Chondrocyte (in vitro differentiated cells): Measurements from ENCODE around the gene GNGT2. TPM values are rescaled to one million over a fixed set of nuclear protein-coding genes. Genes with fewer than 3 reads are reported as not detected.

Source experiments
- DNase-seq: peaks from one replicate; pipeline ENCODE4 v3.0.0; 2021; ENCODE audit warnings: mixed read lengths, low spot score
- H3K27ac Mint-ChIP-seq: one replicate; pipeline ENCODE4 v1.8.0; 2021; ENCODE audit warnings: mild to moderate bottlenecking, moderate library complexity, mixed read lengths; ENCODE audit not compliant: unreplicated experiment
- H3K27me3 Mint-ChIP-seq: 2 replicates; pipeline ENCODE4 v1.8.0; 2021; ENCODE audit warnings: low read depth, mixed read lengths
- H3K36me3 Mint-ChIP-seq: 2 replicates; pipeline ENCODE4 v1.8.0; 2021; ENCODE audit warnings: low read depth, mixed read lengths
- H3K4me1 Mint-ChIP-seq: 2 replicates; pipeline ENCODE4 v1.8.0; 2021; ENCODE audit warnings: low read depth, mild to moderate bottlenecking, mixed read lengths
- H3K4me3 Mint-ChIP-seq: one replicate; pipeline ENCODE4 v1.8.0; 2021; ENCODE audit warnings: mild to moderate bottlenecking, moderate library complexity, mixed read lengths; ENCODE audit not compliant: unreplicated experiment
- H3K9me3 Mint-ChIP-seq: 2 replicates; pipeline ENCODE4 v1.8.0; 2021; ENCODE audit warnings: low read depth, mixed read lengths
- CTCF ChIP-seq: fragments of 200-600 bp; sonication (generic); IDR thresholded peaks from 2 replicates; pipeline ENCODE4 v1.5.0; 2021; ENCODE audit warnings: antibody characterized with exemption, mild to moderate bottlenecking, moderate library complexity
- total RNA-seq: library from RNA; stranded (reverse); gene quantifications from 3 replicates; pipeline ENCODE4 v1.2.1, GENCODE V29; 2021

The GNGT2 gene
- total RNA-seq, 1 donor from 2014 or later: not detected

- H3K27ac Mint-ChIP-seq: no peak overlapping the region
- no peaks in the 10 kb centered on the region for H3K4me1 Mint-ChIP-seq
- no peak for DNase-seq
- peaks cover 40% of the 10 kb centered on the region for H3K27me3 Mint-ChIP-seq
- H3K4me3 Mint-ChIP-seq: no peak overlapping the region
- H3K36me3 Mint-ChIP-seq: no peaks in the 10 kb centered on the region
- no peaks in the 10 kb centered on the region for H3K9me3 Mint-ChIP-seq
- no peak for TF ChIP-seq CTCF
Measured at GRCh38 chr17:49162866-49163265, 47.5 kb downstream of the GNGT2 start.

DNA sequence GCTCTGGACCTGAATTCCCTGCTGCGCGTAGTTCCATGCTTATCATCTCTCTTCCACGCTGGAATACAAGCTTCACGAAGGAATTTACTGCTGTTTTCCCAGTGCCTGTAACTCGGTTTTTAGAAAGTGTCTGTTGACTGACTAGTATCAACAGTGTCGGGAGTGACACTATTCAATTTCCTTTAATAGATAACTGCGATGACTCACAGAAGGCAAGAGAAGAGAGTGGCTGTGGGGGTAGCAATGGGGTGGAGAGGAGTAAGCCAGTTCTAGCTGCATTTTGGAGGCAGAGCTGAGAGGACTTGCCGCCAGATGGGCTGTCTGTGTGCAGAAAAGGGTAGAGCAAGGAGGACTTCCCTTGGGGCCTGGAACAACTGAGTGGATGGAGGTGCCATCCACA is 52.6 kb downstream of the GNGT2 start:
- Mint-ChIP-seq H3K4me3 (no peak overlapping the region), H3K4me1 (no peaks in the 10 kb centered on the region), H3K36me3 (no peaks in the 10 kb centered on the region), H3K27ac (no peak overlapping the region), H3K27me3 (peaks cover 38% of the 10 kb centered on the region), H3K9me3 (no peaks in the 10 kb centered on the region)
- no peak for DNase-seq
- TF ChIP-seq CTCF: no peak

DNA sequence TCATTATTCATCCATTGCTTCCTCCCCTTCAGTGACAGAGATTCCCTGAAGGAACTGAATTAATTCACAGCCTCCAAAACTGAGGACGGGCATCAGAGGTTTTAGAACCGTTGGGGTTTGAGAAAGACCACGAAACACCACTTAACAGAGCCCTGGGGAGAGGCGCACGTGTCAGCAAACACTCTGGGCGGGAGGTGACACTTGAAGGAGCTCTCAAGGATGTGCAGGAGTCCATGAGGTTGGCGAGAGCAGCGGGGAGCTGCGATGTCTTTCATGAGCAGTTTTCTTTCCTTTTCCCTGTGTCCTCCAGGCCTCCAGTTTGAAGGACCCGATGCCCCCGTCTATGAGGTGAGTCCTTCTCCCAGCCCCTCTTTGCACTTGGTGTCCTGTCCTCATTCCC is 54.1 kb downstream of the GNGT2 start:
- Mint-ChIP-seq H3K36me3 (no peaks in the 10 kb centered on the region), H3K27ac (no peak overlapping the region), H3K9me3 (no peaks in the 10 kb centered on the region), H3K27me3 (peaks cover 34% of the 10 kb centered on the region), H3K4me3 (no peak overlapping the region), H3K4me1 (no peaks in the 10 kb centered on the region)
- no peak for TF ChIP-seq CTCF
- no peak for DNase-seq

Other genes with a start within 250 kb of the GNGT2 start
- gene GIP, start 242.0 kb downstream of the GNGT2 start, total RNA-seq: not detected in 3 replicates
- gene IGF2BP1, start 213.2 kb downstream of the GNGT2 start, total RNA-seq: 47.1 to 60.0 TPM (median 57.6 TPM) in 3 replicates
- 0.07 TPM in 1 of 3 replicates, not detected in the others for gene B4GALNT2, start 77.8 kb downstream of the GNGT2 start, total RNA-seq
- gene ABI3, start 133 bp upstream of the GNGT2 start, total RNA-seq: not detected in 3 replicates
- gene PHOSPHO1, start 20.2 kb upstream of the GNGT2 start, total RNA-seq: 0.36 TPM in 1 of 3 replicates, not detected in the others
- 45.0 to 59.3 TPM (median 48.0 TPM) in 3 replicates for gene ZNF652, start 151.7 kb upstream of the GNGT2 start, total RNA-seq
- 108 to 129 TPM (median 114 TPM) in 3 replicates for gene PHB1, start 204.3 kb upstream of the GNGT2 start, total RNA-seq